Measurements from ENCODE around the gene RASL10A. TPM values are rescaled to one million over a fixed set of nuclear protein-coding genes. Genes with fewer than 3 reads are reported as not detected.

RASL10A gene
- total and polyA plus RNA-seq, 2 donors from 2014 or later = 0.73 to 1.2 TPM

DNA sequence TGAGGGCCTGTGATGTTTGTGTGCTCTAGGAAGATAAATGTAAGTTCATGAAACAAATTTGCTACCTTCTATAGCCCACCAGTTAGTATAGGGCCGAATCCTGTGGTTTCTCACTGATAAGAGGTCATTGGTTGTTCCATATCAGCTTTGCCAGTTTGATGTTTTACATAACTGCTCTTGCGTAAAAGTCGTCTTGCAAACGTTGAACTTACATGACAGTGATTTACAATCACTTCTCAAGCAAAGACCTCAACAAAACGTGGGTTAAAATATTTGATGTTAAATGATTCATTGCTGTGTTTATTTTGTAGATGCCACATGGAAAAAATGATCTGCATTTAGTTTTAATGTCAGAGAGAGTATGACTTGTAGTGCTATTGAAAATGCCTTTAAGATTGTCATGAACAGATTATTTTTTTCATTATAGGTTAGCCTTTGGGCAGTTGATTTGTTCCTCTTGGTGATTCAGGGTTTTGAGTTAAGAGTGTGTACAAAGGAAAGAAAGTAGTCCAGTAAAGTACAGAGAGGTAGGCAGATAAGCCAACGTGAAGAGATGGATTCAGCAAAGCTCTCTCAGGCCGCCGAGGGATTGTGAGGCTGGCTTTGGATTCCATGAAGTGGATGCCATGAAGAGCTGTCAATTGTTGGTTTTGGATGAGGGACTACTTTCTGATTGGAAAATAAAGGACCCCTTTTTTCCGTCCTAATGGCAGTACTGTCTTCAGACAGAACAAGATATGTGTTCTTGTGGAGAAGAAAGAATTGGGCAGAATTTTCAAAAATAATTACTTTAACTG lies 44.8 kb downstream of the RASL10A start:
- TF ChIP-seq, protein P1, sequence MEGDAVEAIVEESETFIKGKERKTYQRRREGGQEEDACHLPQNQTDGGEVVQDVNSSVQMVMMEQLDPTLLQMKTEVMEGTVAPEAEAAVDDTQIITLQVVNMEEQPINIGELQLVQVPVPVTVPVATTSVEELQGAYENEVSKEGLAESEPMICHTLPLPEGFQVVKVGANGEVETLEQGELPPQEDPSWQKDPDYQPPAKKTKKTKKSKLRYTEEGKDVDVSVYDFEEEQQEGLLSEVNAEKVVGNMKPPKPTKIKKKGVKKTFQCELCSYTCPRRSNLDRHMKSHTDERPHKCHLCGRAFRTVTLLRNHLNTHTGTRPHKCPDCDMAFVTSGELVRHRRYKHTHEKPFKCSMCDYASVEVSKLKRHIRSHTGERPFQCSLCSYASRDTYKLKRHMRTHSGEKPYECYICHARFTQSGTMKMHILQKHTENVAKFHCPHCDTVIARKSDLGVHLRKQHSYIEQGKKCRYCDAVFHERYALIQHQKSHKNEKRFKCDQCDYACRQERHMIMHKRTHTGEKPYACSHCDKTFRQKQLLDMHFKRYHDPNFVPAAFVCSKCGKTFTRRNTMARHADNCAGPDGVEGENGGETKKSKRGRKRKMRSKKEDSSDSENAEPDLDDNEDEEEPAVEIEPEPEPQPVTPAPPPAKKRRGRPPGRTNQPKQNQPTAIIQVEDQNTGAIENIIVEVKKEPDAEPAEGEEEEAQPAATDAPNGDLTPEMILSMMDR (IDR thresholded peaks at IDR 0.05; ENCODE audit: borderline replicate concordance, extremely low read depth, insufficient read depth) = no peak
- DNase-seq = no peak
- no peaks in the 10 kb centered on the region for H3K9me3 ChIP-seq (ENCODE audit: control insufficient read depth in 2 of 3, insufficient read depth in 1 of 3, low read length in 3 of 3)
- H3K9ac ChIP-seq (ENCODE audit: low read length in 3 of 3) = peak overlapping the region in 2 of 3 donors; percentile 65 to 96
- FAIRE-seq = no peak
- peaks cover 0 to 25% (median 16%) of the 10 kb centered on the region in 3 donors for H3K36me3 ChIP-seq (ENCODE audit: control insufficient read depth in 2 of 3, insufficient read depth in 3 of 3, low read length in 3 of 3)
- H3K27me3 ChIP-seq (ENCODE audit: control insufficient read depth, insufficient read depth, low read length) = no peaks in the 10 kb centered on the region
- H3K4me1 ChIP-seq (ENCODE audit: control insufficient read depth in 2 of 3, insufficient read depth in 2 of 3, low read depth in 1 of 3, low read length in 3 of 3) = peaks cover 0 to 37% (median 26%) of the 10 kb centered on the region in 3 donors
- H3K27ac ChIP-seq (ENCODE audit: low read depth in 2 of 2, low read length in 2 of 2) = no peak overlapping the region
- H3K4me3 ChIP-seq (ENCODE audit: low read length in 3 of 3) = peak overlapping the region; percentile 81 to 92 (median 92)
- intact Hi-C loops (cut with DNase I) = no loop called here

DNA sequence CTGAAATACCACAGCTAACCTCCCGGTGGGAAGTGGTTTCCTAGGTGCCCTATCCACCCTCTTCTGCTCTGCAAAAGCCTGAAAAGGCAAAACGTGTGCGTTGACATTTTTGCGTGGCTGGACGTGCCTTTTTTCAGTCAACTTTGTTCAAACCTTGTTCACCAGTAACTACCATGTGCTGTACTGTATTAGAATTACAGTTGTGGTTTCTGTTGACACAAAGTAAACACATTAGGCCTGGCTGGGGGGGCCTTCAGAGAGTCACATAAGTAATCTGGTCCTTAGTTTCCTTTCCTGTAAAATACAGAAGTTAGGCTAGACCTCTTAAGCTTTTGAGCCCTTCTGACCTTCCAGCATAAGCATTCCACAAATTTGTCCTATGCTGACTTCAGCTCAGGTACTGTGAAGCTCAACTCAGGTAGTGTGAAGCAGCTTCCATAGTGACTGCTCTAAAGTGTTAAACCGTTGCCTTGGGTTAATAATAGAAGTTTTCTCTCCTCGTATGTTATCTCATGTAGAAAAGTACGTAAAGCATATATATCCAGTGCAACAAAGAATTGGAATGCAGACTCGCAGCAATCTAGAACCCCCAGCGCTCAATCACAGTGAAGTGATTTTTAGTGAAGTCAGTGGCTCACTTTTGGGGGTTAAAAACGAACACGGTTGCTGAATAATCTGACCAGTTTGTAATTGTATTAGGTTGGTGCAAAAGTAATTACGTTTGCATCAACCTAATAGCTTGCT lies 45.6 kb downstream of the RASL10A start:
- intact Hi-C loops (cut with DNase I) = no loop called here
- DNase-seq (no peak), FAIRE-seq (no peak)

GRCh38 chr22:29269230-29269604 lies 46.3 kb downstream of the RASL10A start:
- H3K36me3 ChIP-seq (ENCODE audit: control insufficient read depth in 2 of 3, insufficient read depth in 3 of 3, low read length in 3 of 3) = peaks cover 0 to 26% (median 18%) of the 10 kb centered on the region in 3 donors
- peak overlapping the region; percentile 81 to 92 (median 92) for H3K4me3 ChIP-seq (ENCODE audit: low read length in 3 of 3)
- H3K27me3 ChIP-seq (ENCODE audit: control insufficient read depth, insufficient read depth, low read length) = no peaks in the 10 kb centered on the region
- FAIRE-seq = no peak
- H3K9ac ChIP-seq (ENCODE audit: low read length in 3 of 3) = peak overlapping the region; percentile 65 to 96 (median 93)
- TF ChIP-seq, protein P1 (IDR thresholded peaks at IDR 0.05; ENCODE audit: borderline replicate concordance, extremely low read depth, insufficient read depth) = no peak
- intact Hi-C loops (cut with DNase I) = no loop called here
- no peaks in the 10 kb centered on the region for H3K9me3 ChIP-seq (ENCODE audit: control insufficient read depth in 2 of 3, insufficient read depth in 1 of 3, low read length in 3 of 3)
- H3K4me1 ChIP-seq (ENCODE audit: control insufficient read depth in 2 of 3, insufficient read depth in 2 of 3, low read depth in 1 of 3, low read length in 3 of 3) = peaks cover 0 to 32% (median 16%) of the 10 kb centered on the region in 3 donors
- peak in 1 of 5 donors; percentile 34 for DNase-seq
- peak overlapping the region; percentile 99 to 100 for H3K27ac ChIP-seq (ENCODE audit: low read depth in 2 of 2, low read length in 2 of 2)

More for the DNA sequence above, 45.6 kb downstream of the RASL10A start:
- TF ChIP-seq, protein P1 (IDR thresholded peaks at IDR 0.05; ENCODE audit: borderline replicate concordance, extremely low read depth, insufficient read depth) = no peak
- Histone ChIP-seq H3K9me3 (ENCODE audit: control insufficient read depth in 2 of 3, insufficient read depth in 1 of 3, low read length in 3 of 3) (no peaks in the 10 kb centered on the region), H3K27me3 (ENCODE audit: control insufficient read depth, insufficient read depth, low read length) (no peaks in the 10 kb centered on the region), H3K36me3 (ENCODE audit: control insufficient read depth in 2 of 3, insufficient read depth in 3 of 3, low read length in 3 of 3) (peaks cover 0 to 27% (median 16%) of the 10 kb centered on the region in 3 donors), H3K4me3 (ENCODE audit: low read length in 3 of 3) (peak overlapping the region; percentile 81 to 92 (median 92)), H3K27ac (ENCODE audit: low read depth in 2 of 2, low read length in 2 of 2) (peak overlapping the region in 1 of 2 donors; percentile 100), H3K9ac (ENCODE audit: low read length in 3 of 3) (peak overlapping the region; percentile 65 to 96 (median 93)), H3K4me1 (ENCODE audit: control insufficient read depth in 2 of 3, insufficient read depth in 2 of 3, low read depth in 1 of 3, low read length in 3 of 3) (peaks cover 0 to 32% (median 19%) of the 10 kb centered on the region in 3 donors)

All from kidney (tissue), 14 donors.